GM12864 (cell line): ENCODE results near the gene CBX5.
"Not testable (repeated sequence)": the region's sequence is repeated elsewhere in the genome, so short reads cannot be mapped to it uniquely, and the experiment has no call there.

ENCODE experiments used
- DNase-seq: peaks from one replicate; pipeline ENCODE4 v3.0.0-alpha.2; 2011; ENCODE audit warnings: low read depth
- H3K4me3 ChIP-seq: 2 replicates; pipeline ENCODE4 v1.5.1; 2011; ENCODE audit warnings: mild to moderate bottlenecking, low read depth, low read length, control low read depth
- TF ChIP-seq, protein P1 (sequence below): IDR thresholded peaks from 2 replicates; pipeline ENCODE4 v1.5.1; 2011; ENCODE audit warnings: low read depth, mild to moderate bottlenecking, moderate library complexity, low read length, control low read depth, inconsistent platforms; ENCODE audit errors: missing control alignments

Gene CBX5

DNA sequence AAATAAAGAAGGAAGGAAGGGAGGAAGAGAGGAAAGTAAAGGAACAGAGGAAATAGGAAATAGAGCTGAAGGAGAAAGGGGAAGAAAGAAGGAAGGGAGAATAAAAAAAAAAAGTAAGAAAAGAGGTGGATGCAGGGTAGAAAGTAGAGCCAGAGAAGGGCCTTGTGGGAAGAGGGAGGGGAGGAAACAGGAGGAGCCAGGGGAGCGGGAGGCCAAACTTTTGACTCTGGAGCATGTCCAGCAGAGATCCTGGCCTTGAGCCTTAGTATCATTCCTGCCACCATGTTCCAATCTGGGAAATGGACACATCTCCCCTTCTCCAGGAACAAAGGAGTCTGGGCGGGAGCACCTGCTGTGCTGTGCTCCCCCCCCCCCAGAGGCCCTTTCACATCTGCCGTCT lies 80.0 kb downstream of the CBX5 start:
- no peak overlapping the region for H3K4me3 ChIP-seq
- no peak for DNase-seq
- TF ChIP-seq, protein P1, sequence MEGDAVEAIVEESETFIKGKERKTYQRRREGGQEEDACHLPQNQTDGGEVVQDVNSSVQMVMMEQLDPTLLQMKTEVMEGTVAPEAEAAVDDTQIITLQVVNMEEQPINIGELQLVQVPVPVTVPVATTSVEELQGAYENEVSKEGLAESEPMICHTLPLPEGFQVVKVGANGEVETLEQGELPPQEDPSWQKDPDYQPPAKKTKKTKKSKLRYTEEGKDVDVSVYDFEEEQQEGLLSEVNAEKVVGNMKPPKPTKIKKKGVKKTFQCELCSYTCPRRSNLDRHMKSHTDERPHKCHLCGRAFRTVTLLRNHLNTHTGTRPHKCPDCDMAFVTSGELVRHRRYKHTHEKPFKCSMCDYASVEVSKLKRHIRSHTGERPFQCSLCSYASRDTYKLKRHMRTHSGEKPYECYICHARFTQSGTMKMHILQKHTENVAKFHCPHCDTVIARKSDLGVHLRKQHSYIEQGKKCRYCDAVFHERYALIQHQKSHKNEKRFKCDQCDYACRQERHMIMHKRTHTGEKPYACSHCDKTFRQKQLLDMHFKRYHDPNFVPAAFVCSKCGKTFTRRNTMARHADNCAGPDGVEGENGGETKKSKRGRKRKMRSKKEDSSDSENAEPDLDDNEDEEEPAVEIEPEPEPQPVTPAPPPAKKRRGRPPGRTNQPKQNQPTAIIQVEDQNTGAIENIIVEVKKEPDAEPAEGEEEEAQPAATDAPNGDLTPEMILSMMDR, result no peak

DNA sequence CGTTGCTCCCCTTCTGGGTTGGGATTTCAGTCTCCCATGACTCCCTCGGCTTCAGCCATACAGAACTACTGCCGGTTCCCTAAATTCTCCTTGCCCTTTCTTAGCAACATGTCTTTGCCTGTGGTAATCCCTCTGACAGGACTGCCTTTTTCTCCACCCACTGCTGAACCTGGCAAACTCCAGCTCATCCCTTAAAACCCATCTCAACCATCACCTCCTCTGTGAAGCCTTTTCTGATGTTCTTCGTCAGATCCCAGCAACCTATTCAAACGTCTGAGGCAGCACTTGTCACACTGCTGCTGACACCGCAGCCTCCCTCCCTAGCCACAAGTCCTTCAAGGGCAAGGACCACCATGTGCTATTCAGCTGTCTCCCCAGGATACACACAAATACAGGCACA lies 80.9 kb downstream of the CBX5 start:
- TF ChIP-seq, protein P1, result no peak
- H3K4me3 ChIP-seq, result no peak overlapping the region
- no peak for DNase-seq

DNA sequence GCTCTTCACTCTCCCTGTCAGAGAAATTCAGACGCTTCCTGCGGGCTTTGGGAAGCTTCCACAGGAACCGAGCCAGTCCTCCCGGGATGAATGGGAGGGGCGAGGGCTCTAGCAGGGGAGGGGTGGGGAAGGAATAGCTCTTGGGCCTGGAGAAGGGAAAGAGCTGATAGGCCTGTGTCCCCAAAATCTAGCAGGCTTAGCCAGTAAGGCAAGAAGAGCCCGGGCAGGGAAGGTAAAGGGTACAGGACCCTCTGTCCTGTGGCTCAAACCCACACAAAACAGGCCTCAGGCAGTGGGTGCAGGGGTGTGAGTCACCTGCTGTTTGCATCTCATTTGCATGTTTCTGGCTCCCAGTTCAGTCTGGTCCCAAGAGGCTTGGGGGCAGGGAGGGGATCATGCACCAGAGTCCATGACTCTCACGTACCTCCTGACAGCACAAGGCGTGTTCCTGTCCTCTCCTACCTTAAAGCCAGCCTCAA lies 82.5 kb downstream of the CBX5 start:
- no peak overlapping the region for H3K4me3 ChIP-seq
- DNase-seq, result no peak
- TF ChIP-seq, protein P1, result no peak

DNA sequence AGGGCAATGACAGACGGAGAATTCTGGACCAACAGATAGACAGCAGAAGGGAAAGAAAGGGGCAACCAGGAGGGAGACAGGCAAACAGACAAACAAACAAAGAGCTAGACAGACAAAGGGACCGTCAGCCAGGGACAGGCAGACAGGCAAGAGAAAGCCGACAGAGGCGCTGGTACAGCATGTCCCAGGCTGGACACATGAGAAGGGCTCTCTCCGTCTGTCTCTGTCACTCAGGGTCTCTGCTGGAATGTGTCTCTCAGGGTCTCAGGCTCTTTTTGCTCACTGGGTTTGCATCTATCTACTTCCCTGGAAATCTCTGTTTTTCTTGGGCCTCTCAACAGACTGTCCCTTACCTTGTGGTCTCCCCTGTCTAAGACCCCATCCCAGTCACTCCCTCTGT lies 82.9 kb downstream of the CBX5 start:
- H3K4me3 ChIP-seq, result no peak overlapping the region
- DNase-seq, result no peak
- TF ChIP-seq, protein P1, result no peak

DNA sequence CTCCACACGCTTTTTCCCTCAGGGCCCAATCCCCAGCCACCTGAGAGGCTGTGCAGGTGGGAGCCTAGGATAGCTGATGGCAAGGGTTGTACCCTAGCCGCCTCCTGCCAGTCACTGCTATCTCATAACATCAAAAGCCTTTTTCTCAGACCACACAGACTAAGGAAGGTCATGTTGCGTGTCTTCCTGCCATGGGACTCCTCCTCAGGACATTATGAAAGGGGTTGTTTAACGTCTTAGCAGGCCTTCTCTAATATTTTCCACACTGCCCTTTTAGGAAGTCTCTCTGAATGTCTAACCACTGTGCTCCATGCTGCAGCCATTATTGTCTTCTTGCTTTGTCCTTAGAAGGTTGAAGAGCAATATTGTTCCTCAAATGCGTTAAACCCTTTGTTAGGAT lies 83.5 kb downstream of the CBX5 start:
- TF ChIP-seq, protein P1, result no peak
- no peak overlapping the region for H3K4me3 ChIP-seq
- DNase-seq, result no peak

DNA sequence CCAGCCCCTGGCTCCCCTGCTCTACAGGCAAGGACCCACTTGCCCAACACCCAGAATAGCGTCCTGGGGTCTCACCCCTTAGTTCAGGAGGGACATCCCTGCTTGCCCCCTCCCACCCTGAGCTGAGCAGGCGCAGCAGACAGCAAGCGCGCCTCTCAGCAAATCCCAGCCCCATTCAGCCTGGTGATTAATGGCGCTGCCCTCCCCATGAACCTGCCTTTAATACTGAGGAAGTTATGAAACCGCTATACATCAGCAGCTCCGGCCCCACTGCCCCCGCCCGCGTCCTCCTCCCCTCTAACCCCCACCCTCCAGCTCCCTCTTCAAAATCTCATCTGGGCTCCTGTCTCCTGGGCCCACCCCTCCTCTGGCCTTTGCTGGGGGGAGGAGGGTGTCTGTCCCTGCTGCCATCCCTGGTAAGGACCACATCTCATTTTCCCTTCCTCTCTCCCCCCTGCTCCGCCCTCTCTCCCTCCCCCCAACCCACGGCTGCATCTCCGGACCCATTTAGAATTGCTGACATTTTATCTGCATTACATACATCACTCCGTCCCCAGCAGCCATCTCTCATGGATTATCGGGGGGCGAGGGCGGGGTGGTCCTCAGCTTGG lies 84.1 kb downstream of the CBX5 start:
- no peak overlapping the region for H3K4me3 ChIP-seq
- TF ChIP-seq, protein P1, result no peak
- no peak for DNase-seq

DNA sequence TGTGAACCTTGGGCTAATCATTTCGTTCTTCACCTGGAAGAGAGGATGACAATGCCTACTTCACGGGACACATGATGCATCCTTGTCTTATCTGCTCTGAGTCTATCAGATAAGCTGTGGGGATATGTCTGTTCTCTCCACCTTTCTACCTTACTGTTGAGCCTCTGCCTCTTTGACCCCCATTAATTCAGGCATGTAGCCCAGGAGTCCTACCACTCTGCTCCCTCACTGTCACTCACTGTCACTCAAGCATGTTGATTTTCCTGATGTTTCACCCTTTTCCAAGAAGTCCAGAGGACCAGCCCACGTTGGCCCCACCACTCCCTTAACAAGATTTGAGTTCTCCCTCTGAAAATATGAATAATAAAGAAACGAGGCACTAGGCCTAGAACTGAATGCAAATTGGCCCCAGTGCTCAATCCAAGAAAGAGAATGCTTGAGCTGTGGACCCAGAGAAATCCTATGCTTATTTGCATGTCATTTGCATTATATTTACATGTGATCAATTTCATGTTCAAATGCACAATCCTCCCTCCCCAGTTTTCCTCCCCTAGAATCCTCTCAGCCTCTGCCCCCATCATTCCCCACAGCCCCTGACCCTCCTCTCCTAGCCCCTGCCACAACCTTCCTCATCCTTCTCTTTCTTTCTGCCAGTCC lies 84.7 kb downstream of the CBX5 start:
- DNase-seq, result no peak
- TF ChIP-seq, protein P1, result no peak
- no peak overlapping the region for H3K4me3 ChIP-seq

DNA sequence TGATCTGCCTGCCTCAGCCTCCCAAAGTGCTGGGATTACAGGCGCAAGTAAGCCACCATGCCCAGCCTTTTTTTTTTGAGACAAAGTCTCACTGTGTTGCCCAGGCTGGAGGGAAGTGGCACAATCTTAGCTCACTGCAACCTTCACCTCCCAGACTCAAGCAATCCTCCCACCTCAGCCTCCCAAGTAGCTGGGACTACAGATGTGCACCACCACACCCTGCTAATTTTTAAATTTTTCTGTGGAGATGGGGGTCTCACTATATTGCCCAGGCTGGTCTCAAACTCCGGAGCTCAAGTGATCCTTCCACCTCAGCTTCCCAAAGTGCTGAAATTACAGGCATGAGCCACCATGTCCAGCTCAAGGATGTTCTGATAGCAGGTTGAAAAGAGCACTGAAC lies 85.3 kb downstream of the CBX5 start:
- not testable (repeated sequence) for H3K4me3 ChIP-seq, DNase-seq
